Psoas muscle (tissue), 8 donors: ENCODE data around the gene RARA. TPM values are rescaled to one million over a fixed set of nuclear protein-coding genes. Genes with fewer than 3 reads are reported as not detected.

Experiments used
- ATAC-seq, 4 donors: fragments of 200-7000 bp; cut with Tn5 transposase; one replicate each; pipeline ENCODE4 v1.9.1; 2020; ENCODE audit warnings: moderate library complexity in 3 of 4, mild to moderate bottlenecking in 2 of 4
- DNase-seq, 2 donors: peaks; one replicate each; pipeline ENCODE4 v3.0.0-alpha.2; 2020
- H3K27ac ChIP-seq: fragments of 200-600 bp; one replicate; pipeline ENCODE4 v1.8.0; 2022
- H3K27me3 ChIP-seq, 3 donors: fragments of 200-600 bp in 1 of 3; one replicate each; pipeline versions ENCODE4 v1.6.1 to v1.8.0; 2013 to 2022; ENCODE audit warnings: low read length in 2 of 3, mild to moderate bottlenecking in 2 of 3, moderate library complexity in 1 of 3; ENCODE audit not compliant: insufficient read depth in 3 of 3
- H3K36me3 ChIP-seq, 2 donors: fragments of 200-600 bp in 1 of 2; one replicate each; pipeline versions ENCODE4 v1.6.1 to v1.8.0; 2013 to 2022; ENCODE audit warnings: low read depth in 1 of 2, mild to moderate bottlenecking in 1 of 2, moderate library complexity in 1 of 2; ENCODE audit not compliant: insufficient read depth in 1 of 2
- H3K4me1 ChIP-seq: fragments of 200-600 bp; one replicate; pipeline ENCODE4 v1.8.0; 2022
- H3K4me3 ChIP-seq: fragments of 200-600 bp; one replicate; pipeline ENCODE4 v1.8.0; 2022; ENCODE audit warnings: mild to moderate bottlenecking
- H3K9me3 ChIP-seq: fragments of 200-600 bp; one replicate; pipeline ENCODE4 v1.8.0; 2022
- CTCF ChIP-seq: fragments of 200-600 bp; IDR thresholded peaks from one replicate; pipeline ENCODE4 v1.8.0; 2022; ENCODE audit warnings: antibody characterized with exemption
- WGBS, 3 donors: extraction: QIAGEN DNeasy Blood & Tissue Kit; methylation state at CpG; one replicate each; pipeline versions ENCODE4 v1.1.6 to v1.1.7; 2013; 5-methylcytosine and 5-hydroxymethylcytosine counted together
- intact Hi-C, 2 donors: fragments of 100-400 bp; cut with DNase I; formaldehyde crosslinking; loops; one replicate each; pipeline versions ENCODE4 v1.11.0 to v1.14.2; 2022
- polyA plus RNA-seq, 3 donors: library from polyadenylated mRNA; stranded (reverse); fragments of 200-250 nt; gene quantifications; one replicate each; pipeline ENCODE4 v1.2.3, GENCODE V29; 2013
- total RNA-seq, 4 donors: library from RNA; stranded (reverse); fragmentation: NEBNext Ultra II Directional in 2 of 4; extraction: Animal tissue kit (Norgen Biotek cat#: 25700) in 2 of 4; gene quantifications; one replicate each; pipeline versions ENCODE4 v1.2.1 to v1.2.4, GENCODE V29; 2021 to 2023
- donor health status: healthy with polysubstance abuse.
- donor health status: DM: no; HTN: no; CAD: no; lungs with moderate emphysema.
- donor health status: Bipolar disorder and iron deficiency.
- donor health status: healthy.
- donor health status: DM: yes; HTN: yes; CAD: no.
- donor health status: DM: no; HTN: no; CAD: no.
- donor health status: DM: no; HTN: no; CAD: no.
- donor health status: DM: yes; HTN: yes; CAD: no.

The RARA gene
- total and polyA plus RNA-seq, 7 donors: 15.0 to 76.9 (median 41.6) TPM

GRCh38 chr17:40358323-40359038, 49.5 kb downstream of the RARA start:
- 10 to 13% (median 12%) methylated on average over 17 of the region's 17 CpGs for WGBS, 3 donors
- H3K27ac ChIP-seq: no peak overlapping the region
- H3K4me3 ChIP-seq: peak overlapping the region; percentile 36
- peak; percentile 99 for TF ChIP-seq CTCF
- intact Hi-C loops: loop anchor here (2.0 to 10.0 kb wide), 5 partner anchors 156 to 202 kb away; no protein-coding TSS in a partner anchor
- H3K36me3 ChIP-seq: peaks cover 0 to 29% of the 10 kb centered on the region in 2 donors
- H3K4me1 ChIP-seq: peaks cover 16% of the 10 kb centered on the region
- DNase-seq (peak; percentile 90 to 93), ATAC-seq (peak; percentile 65 to 77 (median 67))
- no peaks in the 10 kb centered on the region for H3K9me3 ChIP-seq
- peaks cover 0 to 3% (median 0%) of the 10 kb centered on the region in 3 donors for H3K27me3 ChIP-seq

- peaks cover 0 to 15% of the 10 kb centered on the region in 2 donors for H3K36me3 ChIP-seq
- WGBS, 3 donors: 80 to 87% (median 86%) methylated on average over 8 of the region's 8 CpGs
- ATAC-seq: no peak
- intact Hi-C loops: loop anchor here in 1 of 2 donors (5.0 kb wide), 2 partner anchors 52 to 202 kb away; no protein-coding TSS in a partner anchor
- H3K27ac ChIP-seq: no peak overlapping the region
- TF ChIP-seq CTCF: no peak
- no peaks in the 10 kb centered on the region for H3K9me3 ChIP-seq
- peaks cover 12% of the 10 kb centered on the region for H3K4me1 ChIP-seq
- H3K27me3 ChIP-seq: peaks cover 0 to 3% (median 0%) of the 10 kb centered on the region in 3 donors
- H3K4me3 ChIP-seq: no peak overlapping the region
- peak in 1 of 2 donors; percentile 20 for DNase-seq
Measured at GRCh38 chr17:40360091-40360490, 51.1 kb downstream of the RARA start.

- no peaks in the 10 kb centered on the region for H3K9me3 ChIP-seq
- no peak for TF ChIP-seq CTCF
- 76 to 80% (median 80%) methylated on average over 27 to 32 of the region's 32 CpGs for WGBS, 3 donors
- peaks cover 0 to 3% (median 0%) of the 10 kb centered on the region in 3 donors for H3K27me3 ChIP-seq
- H3K36me3 ChIP-seq: peaks cover 0 to 3% of the 10 kb centered on the region in 2 donors
- intact Hi-C loops: loop anchor here in 1 of 2 donors (5.0 kb wide), 2 partner anchors 51 to 201 kb away; no protein-coding TSS in a partner anchor
- H3K4me1 ChIP-seq: peaks cover 8% of the 10 kb centered on the region
- H3K27ac ChIP-seq: no peak overlapping the region
- ATAC-seq (no peak), DNase-seq (peak in 1 of 2 donors; percentile 38)
- H3K4me3 ChIP-seq: no peak overlapping the region
Measured at GRCh38 chr17:40361063-40361924, 52.3 kb downstream of the RARA start.

- no peak for TF ChIP-seq CTCF
- Histone ChIP-seq H3K4me3 (peak overlapping the region; percentile 69), H3K36me3 (no peaks in the 10 kb centered on the region), H3K27me3 (peaks cover 0 to 3% (median 0%) of the 10 kb centered on the region in 3 donors), H3K4me1 (peaks cover 8% of the 10 kb centered on the region), H3K27ac (no peak overlapping the region), H3K9me3 (no peaks in the 10 kb centered on the region)
- intact Hi-C loops: loop anchor here (2.0 to 5.0 kb wide), 3 partner anchors 50 to 200 kb away; no protein-coding TSS in a partner anchor
- no peak for DNase-seq
- ATAC-seq: no peak
- 73 to 75% (median 75%) methylated on average over 23 to 24 of the region's 24 CpGs for WGBS, 3 donors
Measured at GRCh38 chr17:40361925-40362695, 53.1 kb downstream of the RARA start.
